Smooth muscle cell of trachea (primary cell): ENCODE measurements around the gene ZNF280D. TPM values are rescaled to one million over a fixed set of nuclear protein-coding genes. Genes with fewer than 3 reads are reported as not detected.

Experiments
- total RNA-seq: library from RNA; depleted of rRNA; stranded (reverse); fragments of >200 nt; gene quantifications from 2 replicates; pipeline ENCODE4 v1.2.1, GENCODE V29; 2014

Gene ZNF280D, protein sequence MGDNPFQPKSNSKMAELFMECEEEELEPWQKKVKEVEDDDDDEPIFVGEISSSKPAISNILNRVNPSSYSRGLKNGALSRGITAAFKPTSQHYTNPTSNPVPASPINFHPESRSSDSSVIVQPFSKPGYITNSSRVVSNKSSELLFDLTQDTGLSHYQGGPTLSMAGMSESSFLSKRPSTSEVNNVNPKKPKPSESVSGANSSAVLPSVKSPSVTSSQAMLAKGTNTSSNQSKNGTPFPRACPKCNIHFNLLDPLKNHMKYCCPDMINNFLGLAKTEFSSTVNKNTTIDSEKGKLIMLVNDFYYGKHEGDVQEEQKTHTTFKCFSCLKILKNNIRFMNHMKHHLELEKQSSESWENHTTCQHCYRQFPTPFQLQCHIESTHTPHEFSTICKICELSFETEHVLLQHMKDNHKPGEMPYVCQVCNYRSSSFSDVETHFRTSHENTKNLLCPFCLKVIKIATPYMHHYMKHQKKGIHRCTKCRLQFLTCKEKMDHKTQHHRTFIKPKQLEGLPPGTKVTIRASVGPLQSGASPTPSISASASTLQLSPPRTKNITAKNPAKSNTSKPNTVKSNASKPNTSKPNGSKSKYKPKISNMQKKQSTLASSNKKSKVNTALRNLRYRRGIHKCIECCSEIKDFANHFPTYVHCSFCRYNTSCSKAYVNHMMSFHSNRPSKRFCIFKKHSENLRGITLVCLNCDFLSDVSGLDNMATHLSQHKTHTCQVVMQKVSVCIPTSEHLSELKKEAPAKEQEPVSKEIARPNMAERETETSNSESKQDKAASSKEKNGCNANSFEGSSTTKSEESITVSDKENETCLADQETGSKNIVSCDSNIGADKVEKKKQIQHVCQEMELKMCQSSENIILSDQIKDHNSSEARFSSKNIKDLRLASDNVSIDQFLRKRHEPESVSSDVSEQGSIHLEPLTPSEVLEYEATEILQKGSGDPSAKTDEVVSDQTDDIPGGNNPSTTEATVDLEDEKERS
- 25.8 and 51.2 TPM in 2 replicates for total RNA-seq

GRCh38 chr15:56733136-56734012 lies at the start of gene ZNF280D:
ZNF280D (minus strand) TSS chr15:56733509; CDS start chr15:56707109, 26,400 bp downstream.

Other genes starting within 250 kb of the ZNF280D start
- 139 and 231 TPM in 2 replicates for gene TCF12, start 185.1 kb upstream of the ZNF280D start, total RNA-seq